Endothelial cell of umbilical vein (primary cell): ENCODE data around the gene PLEKHA6. TPM values are rescaled to one million over a fixed set of nuclear protein-coding genes. Genes with fewer than 3 reads are reported as not detected.

ENCODE experiments used
- BruUV-seq: library from RNA; stranded (reverse); fragments of 400-500 nt; replicated peaks from 2 replicates; lab custom pipeline; 2021; lab: Mats Ljungman, UMichigan
- CTCF ChIA-PET: fragments of 300-600, 350-600 bp; sonication (Branson Sonifier 250); formaldehyde crosslinking; loops from one replicate; lab custom pipeline; 2021; ENCODE audit warnings: antibody characterized with exemption, inconsistent platforms; lab: Charles Lee
- POLR2A ChIA-PET: fragments of 300-600, 350-600 bp; sonication (Branson Sonifier 250); formaldehyde crosslinking; loops from one replicate; lab custom pipeline; 2021; ENCODE audit warnings: antibody characterized with exemption, inconsistent platforms; lab: Charles Lee
- DNase-seq: peaks from one replicate; pipeline ENCODE4 v3.0.0-alpha.2; 2011; ENCODE audit warnings: low read depth, low spot score
- FAIRE-seq: peaks from 2 replicates; lab custom pipeline; 2011; peaks lifted over from hg19 to GRCh38; lab: Jason Lieb, UNC
- H2AFZ ChIP-seq: 2 replicates; pipeline ENCODE4 v1.6.0; 2012; ENCODE audit warnings: low read depth, low read length, control low read depth, inconsistent platforms
- H3K27ac ChIP-seq: 2 replicates; pipeline ENCODE4 v1.5.1; 2011; ENCODE audit warnings: low read depth, mild to moderate bottlenecking, control low read depth, low read length, moderate library complexity; ENCODE audit not compliant: insufficient read depth
- H3K27me3 ChIP-seq, 2 experiments: 2 replicates each; pipeline versions ENCODE4 v1.6.0 to v1.6.1; 2011; ENCODE audit warnings: low read length in 2 of 2, mixed read lengths in 1 of 2; ENCODE audit not compliant: control insufficient read depth in 2 of 2, insufficient read depth in 2 of 2
- H3K36me3 ChIP-seq, 2 experiments: 2 replicates in 1 of 2; 3 replicates in 1 of 2; pipeline ENCODE4 v1.5.1; 2011; ENCODE audit warnings: low read length in 2 of 2, mild to moderate bottlenecking in 1 of 2, moderate library complexity in 1 of 2; ENCODE audit not compliant: control insufficient read depth in 2 of 2, insufficient read depth in 2 of 2; ENCODE audit errors: extremely low read depth in 1 of 2
- H3K4me1 ChIP-seq: 3 replicates; pipeline ENCODE4 v1.5.1; 2011; ENCODE audit warnings: mild to moderate bottlenecking, low read length; ENCODE audit not compliant: control insufficient read depth, insufficient read depth; ENCODE audit errors: extremely low read depth
- H3K4me2 ChIP-seq: 2 replicates; pipeline ENCODE4 v1.6.1; 2011; ENCODE audit warnings: low read length, control low read depth, mixed read lengths; ENCODE audit not compliant: insufficient read depth
- H3K4me3 ChIP-seq, 3 experiments: fragments of 200-600 bp in 1 of 3; sonication (generic), shearing (Covaris generic) in 1 of 3; replicated peaks in 1 of 3; 2 replicates each; pipeline ENCODE4 v1.5.1; 2011 to 2016; ENCODE audit warnings: control low read depth in 3 of 3, low read length in 3 of 3, mild to moderate bottlenecking in 2 of 3, inconsistent platforms in 1 of 3, low read depth in 1 of 3, moderate library complexity in 1 of 3; ENCODE audit not compliant: insufficient read depth in 1 of 3
- H3K79me2 ChIP-seq: 2 replicates; pipeline ENCODE4 v1.6.0; 2012; ENCODE audit warnings: low read length, inconsistent platforms; ENCODE audit not compliant: control insufficient read depth, insufficient read depth
- H3K9ac ChIP-seq: replicated peaks from 2 replicates; pipeline ENCODE3; 2011; ENCODE audit warnings: low read length, control low read depth; ENCODE audit not compliant: insufficient read depth; ENCODE audit errors: extremely low read depth
- H3K9me1 ChIP-seq: replicated peaks from 3 replicates; pipeline ENCODE4 v1.6.0; 2011; ENCODE audit warnings: mild to moderate bottlenecking, low read length; ENCODE audit not compliant: control insufficient read depth, insufficient read depth; ENCODE audit errors: extremely low read depth
- H3K9me3 ChIP-seq: replicated peaks from 2 replicates; pipeline ENCODE4 v1.5.1; 2012; ENCODE audit warnings: low read length, inconsistent platforms; ENCODE audit not compliant: control insufficient read depth, insufficient read depth
- H4K20me1 ChIP-seq: replicated peaks from 2 replicates; pipeline ENCODE3; 2011; ENCODE audit warnings: mild to moderate bottlenecking, low read length; ENCODE audit not compliant: control insufficient read depth, insufficient read depth; ENCODE audit errors: extremely low read depth
- CTCF ChIP-seq, 2 donors: IDR thresholded peaks; 1 replicate in 1 of 2; 2 replicates in 1 of 2; pipeline ENCODE4 v1.5.1; 2011; ENCODE audit warnings: low read length in 2 of 2, mild to moderate bottlenecking in 2 of 2, moderate library complexity in 2 of 2, control low read depth in 1 of 2, inconsistent platforms in 1 of 2, low read depth in 1 of 2; ENCODE audit not compliant: insufficient read depth in 1 of 2; ENCODE audit errors: extremely low read depth in 1 of 2
- EZH2 ChIP-seq: IDR thresholded peaks from 2 replicates; pipeline ENCODE4 v1.6.1; 2012; ENCODE audit warnings: borderline replicate concordance, low read depth, mild to moderate bottlenecking, moderate library complexity, low read length, inconsistent platforms; ENCODE audit not compliant: severe bottlenecking
- FOS ChIP-seq: IDR thresholded peaks from 2 replicates; pipeline ENCODE4 v1.6.1; 2011; ENCODE audit warnings: mild to moderate bottlenecking, low read length, moderate library complexity, borderline replicate concordance; ENCODE audit not compliant: insufficient read depth
- GATA2 ChIP-seq: IDR thresholded peaks from 2 replicates; pipeline ENCODE4 v1.7.0; 2011; ENCODE audit warnings: low read depth, mild to moderate bottlenecking, moderate library complexity, mixed read lengths, low read length; ENCODE audit not compliant: insufficient read length, insufficient read depth
- JUN ChIP-seq: IDR thresholded peaks from 2 replicates; pipeline ENCODE4 v1.6.1; 2011; ENCODE audit warnings: borderline replicate concordance, low read depth; ENCODE audit not compliant: insufficient read length, insufficient read depth
- MAX ChIP-seq: IDR thresholded peaks from 2 replicates; pipeline ENCODE4 v1.6.1; 2011; ENCODE audit not compliant: insufficient read depth, insufficient read length
- MYC ChIP-seq: IDR thresholded peaks from one replicate; pipeline ENCODE4 v1.6.1; 2011; ENCODE audit warnings: mild to moderate bottlenecking, low read depth, low read length
- POLR2A ChIP-seq: IDR thresholded peaks from 2 replicates; pipeline ENCODE4 v1.6.1; 2012; ENCODE audit warnings: low read depth, mild to moderate bottlenecking, control low read depth, low read length
- POLR2AphosphoS5 ChIP-seq: IDR thresholded peaks from 2 replicates; pipeline ENCODE4 v1.6.1; 2012; ENCODE audit warnings: low read depth, mild to moderate bottlenecking, control low read depth, low read length, moderate library complexity; ENCODE audit not compliant: insufficient read depth
- dilution Hi-C: fragments of 300-500 bp; cut with MboI; formaldehyde crosslinking; loops from one replicate; pipeline ENCODE4 v1.15.0; 2019; ENCODE audit warnings: low sequenced_read_pairs; ENCODE audit not compliant: extremely low pct_ligation_motif_present
- intact Hi-C: fragments of 100-400 bp; cut with micrococcal nuclease; formaldehyde crosslinking; loops from one replicate; pipeline ENCODE4 v1.10.0; 2022
- polyA plus RNA-seq, 4 experiments: library from polyadenylated mRNA; depleted of rRNA in 3 of 4; stranded (reverse) in 3 of 4; unstranded in 1 of 4; fragments of >200 nt; gene quantifications; 2 replicates each; pipeline versions ENCODE4 v1.2.1 to v1.2.3, GENCODE V29; 2011 to 2012; ENCODE audit warnings: missing spikeins in 1 of 4
- total RNA-seq: library from RNA; stranded (reverse); gene quantifications from 2 replicates; pipeline ENCODE4 v1.2.3, GENCODE V29; 2021

Gene PLEKHA6
- total and polyA plus RNA-seq, 2 donors (not counting 3 experiments of a cell fraction or from before 2014, with no cell fraction given), result 2.1 to 15.0 TPM

- dilution Hi-C loops (no loop called here), intact Hi-C loops (loop anchor here (5.0 kb wide), 1 partner anchor 246 kb away; no protein-coding TSS in a partner anchor)
- Histone ChIP-seq H3K9ac (no peak overlapping the region), H3K27me3 (no peaks in the 10 kb centered on the region), H3K4me2 (no peak overlapping the region), H3K79me2 (no peaks in the 10 kb centered on the region), H3K4me3 (no peak overlapping the region), H4K20me1 (no peaks in the 10 kb centered on the region), H3K36me3 (no peaks in the 10 kb centered on the region), H3K9me3 (no peaks in the 10 kb centered on the region), H2AFZ (no peak overlapping the region), H3K27ac (no peak overlapping the region), H3K4me1 (no peaks in the 10 kb centered on the region), H3K9me1 (no peaks in the 10 kb centered on the region)
- CTCF ChIA-PET, result interaction anchor here (0.5 to 9.8 kb wide), 8 partner anchors 42 to 250 kb away, joined by 3 to 318 read pairs (median 8); partner anchors contain the start of genes GOLT1A and PLEKHA6
- no peak for TF ChIP-seq EZH2
- no peak for TF ChIP-seq POLR2AphosphoS5
- no peak for TF ChIP-seq GATA2
- TF ChIP-seq FOS, result no peak
- no peak for TF ChIP-seq MYC
- no peak for TF ChIP-seq CTCF (IDR thresholded peaks at IDR 0.05; ENCODE audit: extremely low read depth in 1 of 2, insufficient read depth in 1 of 2, low read depth in 1 of 2, low read length in 2 of 2)
- no peak for TF ChIP-seq JUN
- TF ChIP-seq MAX, result no peak
- TF ChIP-seq POLR2A, result no peak
- POLR2A ChIA-PET, result no interaction called here
- DNase-seq (peak; percentile 11), FAIRE-seq (peak; percentile 46)
- no TSS peak for BruUV-seq
Measured at GRCh38 chr1:204255966-204256365, 103.8 kb downstream of the PLEKHA6 start.
